GM19455 (cell line): ENCODE data around the gene PAX5.

Experiments used
- ATAC-seq: cut with Tn5 transposase; IDR thresholded peaks from one replicate; pipeline ENCODE4 v1.9.1; 2021; ENCODE audit not compliant: unreplicated experiment

Gene PAX5

GRCh38 chr9:36962691-36963090 lies 71.4 kb downstream of the PAX5 start:
- ATAC-seq: no peak

- ATAC-seq: no peak
Measured at GRCh38 chr9:36961561-36962325, 72.3 kb downstream of the PAX5 start.

- no peak for ATAC-seq
Measured at GRCh38 chr9:36961051-36961450, 73.0 kb downstream of the PAX5 start.

- no peak for ATAC-seq
Measured at GRCh38 chr9:36960575-36960955, 73.5 kb downstream of the PAX5 start.

- ATAC-seq: no peak
Measured at GRCh38 chr9:36959681-36960574, 74.1 kb downstream of the PAX5 start.

GRCh38 chr9:36956908-36957307 lies 77.2 kb downstream of the PAX5 start:
- ATAC-seq: no peak

GRCh38 chr9:36950389-36950788 lies 83.7 kb downstream of the PAX5 start:
- ATAC-seq: no peak

- ATAC-seq: no peak
Measured at GRCh38 chr9:36949466-36949865, 84.6 kb downstream of the PAX5 start.

- ATAC-seq: no peak
Measured at GRCh38 chr9:36948051-36948450, 86.0 kb downstream of the PAX5 start.

- no peak for ATAC-seq
Measured at GRCh38 chr9:36946653-36947052, 87.4 kb downstream of the PAX5 start.

- no peak for ATAC-seq
Measured at GRCh38 chr9:36945999-36946398, 88.1 kb downstream of the PAX5 start.

GRCh38 chr9:36942891-36943290 lies 91.2 kb downstream of the PAX5 start:
- no peak for ATAC-seq

- no peak for ATAC-seq
Measured at GRCh38 chr9:36941441-36941840, 92.6 kb downstream of the PAX5 start.

- no peak for ATAC-seq
Measured at GRCh38 chr9:36940881-36941280, 93.2 kb downstream of the PAX5 start.

- no peak for ATAC-seq
Measured at GRCh38 chr9:36940500-36940853, 93.6 kb downstream of the PAX5 start.

GRCh38 chr9:36939655-36940499 lies 94.2 kb downstream of the PAX5 start:
- no peak for ATAC-seq

GRCh38 chr9:36939214-36939613 lies 94.9 kb downstream of the PAX5 start:
- ATAC-seq: no peak

- no peak for ATAC-seq
Measured at GRCh38 chr9:36938617-36939016, 95.5 kb downstream of the PAX5 start.

GRCh38 chr9:36937951-36938350 lies 96.1 kb downstream of the PAX5 start:
- ATAC-seq: no peak

GRCh38 chr9:36937346-36937745 lies 96.7 kb downstream of the PAX5 start:
- no peak for ATAC-seq

GRCh38 chr9:36936498-36936831 lies 97.6 kb downstream of the PAX5 start:
- ATAC-seq: no peak
